SU-DHL-6 (cell line): ENCODE measurements around the gene PPP4R3A.

Source experiments
- H2AFZ ChIP-seq: fragments of 200-600 bp; sonication (generic); 2 replicates; pipeline ENCODE4 v1.6.1; 2014; ENCODE audit warnings: low read depth, mild to moderate bottlenecking, moderate library complexity, mixed read lengths, antibody characterized with exemption, low read length; ENCODE audit not compliant: severe bottlenecking
- H3F3A ChIP-seq: fragments of 200-600 bp; shearing (Covaris generic); 2 replicates; pipeline ENCODE4 v1.6.0; 2016; ENCODE audit warnings: antibody characterized with exemption, mild to moderate bottlenecking; ENCODE audit not compliant: insufficient read depth
- H3K27ac ChIP-seq: fragments of 200-600 bp; sonication (generic); 2 replicates; pipeline ENCODE4 v1.5.1; 2016; ENCODE audit warnings: low read depth, mild to moderate bottlenecking, low read length, moderate library complexity, mixed read lengths
- H3K27me3 ChIP-seq: fragments of 200-600 bp; sonication (generic), shearing (Covaris generic); 2 replicates; pipeline ENCODE4 v1.6.0; 2014; ENCODE audit warnings: mild to moderate bottlenecking, low read length
- H3K36me3 ChIP-seq: fragments of 200-600 bp; sonication (generic); 2 replicates; pipeline ENCODE4 v1.6.1; 2014; ENCODE audit warnings: mild to moderate bottlenecking, low read length, mixed read lengths
- H3K4me2 ChIP-seq: fragments of 300-600, 200-600 bp; shearing (Covaris generic), sonication (generic); 2 replicates; pipeline ENCODE4 v1.6.0; 2014; ENCODE audit warnings: low read length, low read depth, mild to moderate bottlenecking; ENCODE audit not compliant: poor library complexity, severe bottlenecking
- H3K4me3 ChIP-seq: fragments of 200-600 bp; sonication (generic); 2 replicates; pipeline ENCODE4 v1.5.1; 2014; ENCODE audit warnings: antibody characterized with exemption, low read length, mild to moderate bottlenecking, mixed read lengths; ENCODE audit not compliant: insufficient read depth, poor library complexity, severe bottlenecking
- H3K79me2 ChIP-seq: fragments of 200-600 bp; sonication (generic); 2 replicates; pipeline ENCODE4 v1.6.1; 2014; ENCODE audit warnings: mild to moderate bottlenecking, low read length, moderate library complexity; ENCODE audit not compliant: insufficient read depth
- H3K9ac ChIP-seq: fragments of 200-600 bp; sonication (generic); 2 replicates; pipeline ENCODE4 v1.7.0; 2014; ENCODE audit warnings: mild to moderate bottlenecking, low read length
- H3K9me2 ChIP-seq: fragments of 200-600 bp; sonication (generic); replicated peaks from 2 replicates; pipeline ENCODE4 v1.6.1; 2014; ENCODE audit warnings: low read length; ENCODE audit not compliant: insufficient read depth
- H3K9me3 ChIP-seq: fragments of 200-600 bp; sonication (generic); 2 replicates; pipeline ENCODE4 v1.6.1; 2014; ENCODE audit warnings: low read length, mixed read lengths; ENCODE audit not compliant: insufficient read depth
- H4K20me1 ChIP-seq: fragments of 200-600 bp; sonication (generic); 2 replicates; pipeline ENCODE4 v1.6.1; 2014; ENCODE audit warnings: low read depth, mild to moderate bottlenecking, antibody characterized with exemption, low read length, moderate library complexity, mixed read lengths
- CTCF ChIP-seq: fragments of 200-600 bp; sonication (generic); IDR thresholded peaks from one replicate; pipeline ENCODE4 v1.5.1; 2017; ENCODE audit warnings: antibody characterized with exemption, mild to moderate bottlenecking, low read length, moderate library complexity; ENCODE audit not compliant: insufficient read depth, poor library complexity, severe bottlenecking
- EZH2phosphoT487 ChIP-seq: fragments of 200-600 bp; sonication (generic), shearing (Covaris generic); conservative IDR thresholded peaks from 2 replicates; pipeline ENCODE4 v1.6.1; 2018; ENCODE audit warnings: mild to moderate bottlenecking, antibody characterized with exemption, low read length, moderate library complexity, mixed read lengths

Gene PPP4R3A

GRCh38 chr14:91484744-91485143 is 25.4 kb downstream of the PPP4R3A start:
- Histone ChIP-seq H3K79me2 (peaks cover 96% of the 10 kb centered on the region), H3F3A (peaks cover 36% of the 10 kb centered on the region), H3K9me2 (no peaks in the 10 kb centered on the region), H4K20me1 (peaks cover 52% of the 10 kb centered on the region), H3K36me3 (peaks cover 62% of the 10 kb centered on the region), H3K4me2 (no peak overlapping the region), H3K27ac (no peak overlapping the region), H3K4me3 (no peak overlapping the region), H3K9me3 (no peaks in the 10 kb centered on the region), H3K27me3 (no peaks in the 10 kb centered on the region), H2AFZ (no peak overlapping the region), H3K9ac (no peak overlapping the region)
- TF ChIP-seq EZH2phosphoT487 (no peak), CTCF (no peak)

GRCh38 chr14:91484186-91484585 is 25.9 kb downstream of the PPP4R3A start:
- H3K9me2 ChIP-seq = no peaks in the 10 kb centered on the region
- no peak overlapping the region for H3K4me2 ChIP-seq
- H3K4me3 ChIP-seq = no peak overlapping the region
- H3F3A ChIP-seq = peaks cover 31% of the 10 kb centered on the region; the same call in 1 of the 2 replicates
- H3K36me3 ChIP-seq = peaks cover 57% of the 10 kb centered on the region
- TF ChIP-seq CTCF (no peak), EZH2phosphoT487 (no peak)
- H3K27ac ChIP-seq = no peak overlapping the region
- no peaks in the 10 kb centered on the region for H3K27me3 ChIP-seq
- peaks cover 48% of the 10 kb centered on the region for H4K20me1 ChIP-seq
- no peaks in the 10 kb centered on the region for H3K9me3 ChIP-seq
- peaks cover 96% of the 10 kb centered on the region for H3K79me2 ChIP-seq
- no peak overlapping the region for H3K9ac ChIP-seq
- no peak overlapping the region for H2AFZ ChIP-seq

GRCh38 chr14:91482263-91483013 is 27.7 kb downstream of the PPP4R3A start:
- TF ChIP-seq EZH2phosphoT487 (no peak), CTCF (no peak)
- Histone ChIP-seq H3K9me2 (no peaks in the 10 kb centered on the region), H2AFZ (no peak overlapping the region), H3K27ac (no peak overlapping the region), H4K20me1 (peaks cover 53% of the 10 kb centered on the region), H3K27me3 (no peaks in the 10 kb centered on the region), H3K9ac (no peak overlapping the region), H3K36me3 (peaks cover 69% of the 10 kb centered on the region), H3K9me3 (no peaks in the 10 kb centered on the region), H3K4me2 (no peak overlapping the region), H3K4me3 (no peak overlapping the region), H3F3A (peaks cover 25% of the 10 kb centered on the region; the same call in 1 of the 2 replicates), H3K79me2 (peaks cover 97% of the 10 kb centered on the region)
